GM23338 (cell line): ENCODE measurements around the gene MAPKAPK2. TPM values are rescaled to one million over a fixed set of nuclear protein-coding genes. Genes with fewer than 3 reads are reported as not detected.

ENCODE experiments used
- ATAC-seq: fragments of 200-7000 bp; cut with Tn5 transposase; 3 replicates; pipeline ENCODE4 v1.9.1; 2020
- DNase-seq: peaks from one replicate; pipeline ENCODE4 v3.0.0-alpha.2; 2015; ENCODE audit warnings: low spot score
- H2AFZ ChIP-seq: fragments of 200-600 bp; sonication (generic); 2 replicates; pipeline ENCODE4 v1.8.0; 2016; ENCODE audit warnings: antibody characterized with exemption, mild to moderate bottlenecking, moderate library complexity
- H3F3A ChIP-seq: fragments of 200-600 bp; sonication (generic); replicated peaks from 2 replicates; pipeline ENCODE4 v1.8.0; 2017; ENCODE audit warnings: antibody characterized with exemption, mixed run types, low read depth
- H3K27ac ChIP-seq: fragments of 200-600 bp; sonication (generic); 2 replicates; pipeline ENCODE4 v1.6.1; 2016; ENCODE audit warnings: low read depth
- H3K27me3 ChIP-seq: fragments of 200-600 bp; sonication (generic); 2 replicates; pipeline ENCODE4 v1.8.0; 2016; ENCODE audit warnings: mild to moderate bottlenecking, mixed run types, moderate library complexity; ENCODE audit not compliant: insufficient read depth
- H3K36me3 ChIP-seq: fragments of 200-600 bp; sonication (generic); 2 replicates; pipeline ENCODE4 v1.8.0; 2016; ENCODE audit warnings: mild to moderate bottlenecking; ENCODE audit not compliant: insufficient read depth
- H3K4me1 ChIP-seq: fragments of 200-600 bp; sonication (generic); 2 replicates; pipeline ENCODE4 v1.8.0; 2016; ENCODE audit warnings: mild to moderate bottlenecking, moderate library complexity; ENCODE audit not compliant: insufficient read depth
- H3K4me2 ChIP-seq: fragments of 200-600 bp; sonication (generic); 2 replicates; pipeline ENCODE4 v1.7.1; 2017; ENCODE audit warnings: mixed run types
- H3K4me3 ChIP-seq: fragments of 200-600 bp; sonication (generic); 2 replicates; pipeline ENCODE4 v1.6.1; 2016; ENCODE audit warnings: mixed run types
- H3K79me2 ChIP-seq: fragments of 200-600 bp; sonication (generic); replicated peaks from 2 replicates; pipeline ENCODE4 v1.8.0; 2017; ENCODE audit warnings: mild to moderate bottlenecking; ENCODE audit not compliant: insufficient read depth
- H3K9me2 ChIP-seq: fragments of 200-600 bp; sonication (generic); 2 replicates; pipeline ENCODE4 v1.8.0; 2017; ENCODE audit not compliant: insufficient read depth
- H4K20me1 ChIP-seq: fragments of 200-600 bp; sonication (generic); replicated peaks from 2 replicates; pipeline ENCODE4 v1.8.0; 2017; ENCODE audit warnings: mild to moderate bottlenecking; ENCODE audit not compliant: insufficient read depth
- H3K27ac Mint-ChIP-seq: 2 replicates; pipeline ENCODE4 v1.8.0; 2020; ENCODE audit warnings: inconsistent platforms, mild to moderate bottlenecking, moderate library complexity, mixed read lengths
- H3K27me3 Mint-ChIP-seq: 3 replicates; pipeline ENCODE4 v1.8.0; 2022; ENCODE audit warnings: low read depth, mild to moderate bottlenecking, moderate library complexity, mixed read lengths, inconsistent platforms; ENCODE audit not compliant: insufficient read depth, poor library complexity
- H3K36me3 Mint-ChIP-seq: 3 replicates; pipeline ENCODE4 v1.8.0; 2021; ENCODE audit warnings: low read depth, mild to moderate bottlenecking, inconsistent platforms, moderate library complexity, mixed read lengths
- H3K4me1 Mint-ChIP-seq: 3 replicates; pipeline ENCODE4 v1.8.0; 2020; ENCODE audit warnings: mild to moderate bottlenecking, inconsistent platforms, mixed read lengths
- H3K4me3 Mint-ChIP-seq: 3 replicates; pipeline ENCODE4 v1.8.0; 2021; ENCODE audit warnings: moderate library complexity, mild to moderate bottlenecking, inconsistent platforms, mixed read lengths
- H3K9me3 Mint-ChIP-seq: 3 replicates; pipeline ENCODE4 v1.8.0; 2020; ENCODE audit warnings: moderate library complexity, mild to moderate bottlenecking, inconsistent platforms, mixed read lengths
- CREB1 ChIP-seq: fragments of 250-450 bp; sonication (Bioruptor Pico); IDR thresholded peaks from 2 replicates; pipeline ENCODE4 v1.5.0; 2020; ENCODE audit warnings: low read depth, mild to moderate bottlenecking, moderate library complexity
- CTCF ChIP-seq, 2 experiments: fragments of 200-600 bp in 1 of 2; sonication (generic) in 1 of 2; conservative IDR thresholded peaks; 2 replicates each; pipeline versions ENCODE4 v1.5.1 to v1.6.1; 2016 to 2017; ENCODE audit warnings: antibody characterized with exemption in 2 of 2, low read depth in 2 of 2, mild to moderate bottlenecking in 2 of 2, moderate library complexity in 1 of 2
- ETS1 ChIP-seq: IDR thresholded peaks from 2 replicates; pipeline ENCODE4 v1.6.1; 2016; ENCODE audit warnings: antibody characterized with exemption
- EZH2 ChIP-seq: fragments of 200-600 bp; sonication (generic); IDR thresholded peaks from one replicate; pipeline ENCODE4 v1.8.0; 2017; ENCODE audit warnings: antibody characterized with exemption, mild to moderate bottlenecking, low read depth; ENCODE audit not compliant: unreplicated experiment
- EZH2phosphoT487 ChIP-seq: fragments of 200-600 bp; sonication (generic); IDR thresholded peaks from one replicate; pipeline ENCODE4 v1.8.1; 2018; ENCODE audit warnings: antibody characterized with exemption; ENCODE audit not compliant: unreplicated experiment
- JUNB ChIP-seq: IDR thresholded peaks from one replicate; pipeline ENCODE4 v1.6.1; 2016; ENCODE audit warnings: antibody characterized with exemption; ENCODE audit not compliant: unreplicated experiment
- NANOG ChIP-seq: IDR thresholded peaks from 2 replicates; pipeline ENCODE4 v1.6.1; 2016; ENCODE audit warnings: antibody characterized with exemption, borderline replicate concordance
- POLR2AphosphoS5 ChIP-seq: IDR thresholded peaks from 2 replicates; pipeline ENCODE4 v1.6.1; 2016; ENCODE audit warnings: antibody characterized with exemption, low read depth
- STAT1 ChIP-seq: IDR thresholded peaks from one replicate; pipeline ENCODE4 v1.6.1; 2016; ENCODE audit warnings: antibody characterized with exemption; ENCODE audit not compliant: unreplicated experiment
- ZNF114 ChIP-seq: fragments of 250-450 bp; sonication (Bioruptor Pico); IDR thresholded peaks from 2 replicates; pipeline ENCODE4 v1.5.0; 2020; ENCODE audit warnings: mild to moderate bottlenecking, moderate library complexity
- ZNF462 ChIP-seq: fragments of 250-450 bp; sonication (Bioruptor Pico); IDR thresholded peaks from 2 replicates; pipeline ENCODE4 v1.5.0; 2020; ENCODE audit warnings: mild to moderate bottlenecking, moderate library complexity
- polyA plus RNA-seq: library from polyadenylated mRNA; unstranded; fragments of >200 nt; fragmentation: Nextera tagmentation; extraction: Ambion mirVana; gene quantifications from 2 replicates; pipeline ENCODE4 v1.2.1, GENCODE V29; 2016
- total RNA-seq: library from RNA; depleted of rRNA; stranded (reverse); fragments of >200 nt; shearing (Covaris generic); gene quantifications from 2 replicates; pipeline ENCODE4 v1.2.3, GENCODE V29; 2014

The MAPKAPK2 gene
- total and polyA plus RNA-seq, 2 experiments from 2014 or later = 10.1 to 30.4 TPM

GRCh38 chr1:206735553-206736031 is 50.9 kb downstream of the MAPKAPK2 start:
- no peak for ATAC-seq
- no peak for DNase-seq
- no peaks in the 10 kb centered on the region for H3K79me2 ChIP-seq
- H3K4me2 ChIP-seq = no peak overlapping the region
- TF ChIP-seq JUNB = no peak
- TF ChIP-seq CTCF (conservative IDR thresholded peaks at IDR 0.05; ENCODE audit: low read depth in 2 of 2) = no peak
- TF ChIP-seq POLR2AphosphoS5 = no peak
- no peak for TF ChIP-seq ZNF114 (CRISPR knock-in tag)
- TF ChIP-seq EZH2phosphoT487 = no peak
- TF ChIP-seq ETS1 = no peak
- TF ChIP-seq CREB1 = no peak
- TF ChIP-seq EZH2 = no peak
- no peak for TF ChIP-seq STAT1
- Mint-ChIP-seq H3K4me3 (no peak overlapping the region), H3K27ac (no peak overlapping the region), H3K36me3 (peaks cover 15% of the 10 kb centered on the region), H3K27me3 (peaks cover 6% of the 10 kb centered on the region), H3K9me3 (no peaks in the 10 kb centered on the region), H3K4me1 (peaks cover 11% of the 10 kb centered on the region; the same call in 2 of the 3 replicates)
- no peaks in the 10 kb centered on the region for H3K4me1 ChIP-seq
- H2AFZ ChIP-seq = no peak overlapping the region
- no peaks in the 10 kb centered on the region; the same call in 1 of the 2 replicates for H3K36me3 ChIP-seq
- H4K20me1 ChIP-seq = peaks cover 4% of the 10 kb centered on the region; the same call in 1 of the 2 replicates
- no peak overlapping the region for H3K27ac ChIP-seq
- H3K9me2 ChIP-seq = no peaks in the 10 kb centered on the region
- H3K27me3 ChIP-seq = no peaks in the 10 kb centered on the region
- H3K4me3 ChIP-seq = no peak overlapping the region
- no peaks in the 10 kb centered on the region for H3F3A ChIP-seq

- Histone ChIP-seq H3K4me2 (no peak overlapping the region), H3K4me1 (no peaks in the 10 kb centered on the region), H4K20me1 (peaks cover 4% of the 10 kb centered on the region; the same call in 1 of the 2 replicates), H3K36me3 (no peaks in the 10 kb centered on the region), H3K27me3 (no peaks in the 10 kb centered on the region), H3K79me2 (no peaks in the 10 kb centered on the region), H3K27ac (no peak overlapping the region), H3K4me3 (no peak overlapping the region), H3F3A (no peaks in the 10 kb centered on the region), H2AFZ (no peak overlapping the region), H3K9me2 (no peaks in the 10 kb centered on the region)
- H3K9me3 Mint-ChIP-seq = no peaks in the 10 kb centered on the region
- peaks cover 11% of the 10 kb centered on the region; the same call in 2 of the 3 replicates for H3K4me1 Mint-ChIP-seq
- ATAC-seq (no peak), DNase-seq (no peak)
- no peak overlapping the region for H3K4me3 Mint-ChIP-seq
- peaks cover 7% of the 10 kb centered on the region for H3K36me3 Mint-ChIP-seq
- H3K27ac Mint-ChIP-seq = peak overlapping the region; percentile 7; the same call in 1 of the 2 replicates
- H3K27me3 Mint-ChIP-seq = peaks cover 7% of the 10 kb centered on the region
- no peak for TF ChIP-seq NANOG
- TF ChIP-seq ZNF462 = no peak
Measured at GRCh38 chr1:206736878-206737728, 52.4 kb downstream of the MAPKAPK2 start.
